HepG2 (cell line): ENCODE data around the gene WTAP. TPM values are rescaled to one million over a fixed set of nuclear protein-coding genes. Genes with fewer than 3 reads are reported as not detected.

Experiments used
- ATM ChIP-seq: fragments of 450-650 bp; IDR thresholded peaks from 2 replicates; pipeline ENCODE4 v1.7.1; 2017; ENCODE audit warnings: mild to moderate bottlenecking, borderline replicate concordance
- CENPX ChIP-seq: sonication (generic); formaldehyde crosslinking; IDR thresholded peaks from 2 replicates; pipeline ENCODE4 v1.9.0; 2021; ENCODE audit warnings: mild to moderate bottlenecking, missing genetic modification reagents, moderate library complexity
- FOXJ3 ChIP-seq: sonication (generic); formaldehyde crosslinking; IDR thresholded peaks from 2 replicates; pipeline ENCODE4 v1.4.0; 2020; ENCODE audit warnings: missing genetic modification reagents, mild to moderate bottlenecking, borderline replicate concordance
- HDAC2 ChIP-seq: sonication (generic); formaldehyde crosslinking; IDR thresholded peaks from 2 replicates; pipeline ENCODE4 v1.4.0; 2020; ENCODE audit warnings: missing genetic modification reagents
- LBX2 ChIP-seq: sonication (generic); formaldehyde crosslinking; IDR thresholded peaks from 2 replicates; pipeline ENCODE4 v1.5.0; 2020; ENCODE audit warnings: missing genetic modification reagents, mild to moderate bottlenecking, borderline replicate concordance
- MLXIP ChIP-seq: sonication (generic); formaldehyde crosslinking; IDR thresholded peaks from 2 replicates; pipeline ENCODE4 v1.9.0; 2021; ENCODE audit warnings: missing genetic modification reagents, borderline replicate concordance
- PBX3 ChIP-seq: sonication (generic); formaldehyde crosslinking; IDR thresholded peaks from 2 replicates; pipeline ENCODE4 v1.8.1; 2023; ENCODE audit warnings: missing genetic modification reagents, inconsistent platforms, borderline replicate concordance
- POLR2AphosphoS5 ChIP-seq: IDR thresholded peaks from 2 replicates; pipeline ENCODE4 v1.6.1; 2012; ENCODE audit warnings: low read depth, low read length
- U2AF2 ChIP-seq: fragments of 200-400 bp; formaldehyde crosslinking; IDR thresholded peaks from 2 replicates; pipeline ENCODE4 v1.6.1; 2017; ENCODE audit warnings: low read depth, mild to moderate bottlenecking, low read length
- ZNF180 ChIP-seq: sonication (generic); formaldehyde crosslinking; IDR thresholded peaks from 2 replicates; pipeline ENCODE4 v1.4.0; 2020; ENCODE audit warnings: low read depth, missing genetic modification reagents, borderline replicate concordance
- ZNF230 ChIP-seq: sonication (generic); formaldehyde crosslinking; IDR thresholded peaks from 2 replicates; pipeline ENCODE4 v1.4.0; 2020; ENCODE audit warnings: mild to moderate bottlenecking, missing genetic modification reagents
- ZNF460 ChIP-seq: sonication (generic); formaldehyde crosslinking; IDR thresholded peaks from 2 replicates; pipeline ENCODE4 v1.5.1; 2020; ENCODE audit warnings: missing genetic modification reagents, mild to moderate bottlenecking, borderline replicate concordance
- ZNF615 ChIP-seq: sonication (generic); formaldehyde crosslinking; IDR thresholded peaks from 2 replicates; pipeline ENCODE4 v1.5.0; 2020; ENCODE audit warnings: mild to moderate bottlenecking, missing genetic modification reagents, borderline replicate concordance
- polyA plus RNA-seq, 8 experiments: library from polyadenylated mRNA; depleted of rRNA in 3 of 8; stranded (reverse) in 7 of 8; unstranded in 1 of 8; fragments of >200 nt; fragmentation: Illumina TruSeq in 4 of 8; extraction: Trizol in 4 of 8; gene quantifications; 2 replicates each; pipeline versions ENCODE4 v1.2.1 to v1.2.3, GENCODE V29; 2011 to 2016; ENCODE audit warnings: low read depth in 4 of 8, missing spikeins in 1 of 8, mixed read lengths in 1 of 8; ENCODE audit not compliant: insufficient read depth in 1 of 8
- total RNA-seq, 5 experiments: library from RNA; depleted of rRNA; stranded (reverse); fragments of >200 nt; fragmentation: Illumina TruSeq; extraction: Trizol; gene quantifications; 2 replicates each; pipeline ENCODE4 v1.2.3, GENCODE V29; 2016; ENCODE audit warnings: low read depth in 1 of 5
- TF ChIP-seq, protein P1 (sequence below): sonication (generic); formaldehyde crosslinking; IDR thresholded peaks from 2 replicates; pipeline ENCODE4 v1.8.0; 2022; ENCODE audit warnings: low read depth, missing genetic modification reagents

Gene WTAP
- total and polyA plus RNA-seq, 2 of the 13 experiments (the other 11 are each of a cell fraction or from before 2014, with no cell fraction given): 31.6 to 167 TPM

DNA sequence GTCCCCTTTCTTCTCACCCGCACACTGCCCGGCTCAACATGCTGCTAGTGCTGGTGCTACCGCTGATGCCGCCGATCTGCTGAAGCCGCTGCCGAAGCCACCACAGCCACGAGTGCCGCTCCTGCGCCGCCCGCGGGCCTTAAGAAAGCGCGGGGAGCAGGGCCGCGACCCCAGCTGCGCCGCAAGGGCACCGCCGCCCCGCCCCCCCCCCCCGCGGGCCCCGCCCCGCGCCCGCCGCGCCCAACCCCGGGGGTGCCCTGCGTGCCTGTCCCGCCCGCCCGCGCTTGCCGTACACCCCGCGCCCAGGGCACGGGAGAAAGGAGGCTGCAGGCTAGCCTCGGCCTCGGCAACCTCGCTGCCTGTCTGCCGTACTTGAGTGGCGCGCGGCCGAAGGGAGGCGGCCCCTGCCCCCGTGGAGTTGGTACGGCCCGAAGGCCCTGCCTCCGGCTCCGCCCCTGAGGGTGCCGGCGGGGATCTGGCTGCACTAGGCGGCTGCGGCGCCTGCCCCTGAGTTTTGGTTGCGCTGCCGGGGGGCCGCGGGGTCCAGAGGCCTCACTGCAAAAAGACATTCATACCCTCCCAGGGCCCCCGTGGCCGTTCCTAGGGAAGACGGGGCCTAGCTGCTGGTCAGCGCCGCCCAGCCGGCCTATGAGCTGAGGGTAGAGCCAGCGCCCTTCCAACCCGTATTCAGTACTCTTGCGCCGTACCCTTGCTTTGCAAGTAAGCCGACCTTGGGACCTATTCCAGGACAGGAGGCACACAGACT, 34.0 kb upstream of the WTAP start, which contains the start of gene SOD2 (continued):
- TF ChIP-seq HDAC2 (peak; percentile 28), ZNF180 (CRISPR knock-in tag) (no peak), ZNF615 (CRISPR knock-in tag) (no peak), U2AF2 (no peak), PBX3 (CRISPR knock-in tag) (peak; percentile 83; the same call in 1 of the 2 replicates), FOXJ3 (peak; percentile 69), ZNF230 (CRISPR knock-in tag) (peak; percentile 82; the same call in 1 of the 2 replicates), ZNF460 (CRISPR knock-in tag) (peak; percentile 48; the same call in 1 of the 2 replicates), CENPX (CRISPR knock-in tag) (no peak), MLXIP (CRISPR knock-in tag) (no peak; the same call in 1 of the 2 replicates), LBX2 (CRISPR knock-in tag) (peak; percentile 41; the same call in 1 of the 2 replicates), POLR2AphosphoS5 (peak; percentile 92), ATM (no peak)
- TF ChIP-seq, protein P1, sequence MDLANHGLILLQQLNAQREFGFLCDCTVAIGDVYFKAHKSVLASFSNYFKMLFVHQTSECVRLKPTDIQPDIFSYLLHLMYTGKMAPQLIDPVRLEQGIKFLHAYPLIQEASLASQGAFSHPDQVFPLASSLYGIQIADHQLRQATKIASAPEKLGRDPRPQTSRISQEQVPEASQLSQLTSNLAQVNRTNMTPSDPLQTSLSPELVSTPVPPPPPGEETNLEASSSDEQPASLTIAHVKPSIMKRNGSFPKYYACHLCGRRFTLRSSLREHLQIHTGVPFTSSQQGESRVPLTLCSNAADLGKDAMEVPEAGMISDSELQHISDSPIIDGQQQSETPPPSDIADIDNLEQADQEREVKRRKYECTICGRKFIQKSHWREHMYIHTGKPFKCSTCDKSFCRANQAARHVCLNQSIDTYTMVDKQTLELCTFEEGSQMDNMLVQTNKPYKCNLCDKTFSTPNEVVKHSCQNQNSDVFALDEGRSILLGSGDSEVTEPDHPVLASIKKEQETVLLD (CRISPR knock-in tag): peak; percentile 58
